Activated naive CD8-positive, alpha-beta T cell (primary cell): ENCODE measurements around the gene SAMSN1.
A peak's percentile ranks its signal among the peaks of the same experiment; 100 is the strongest.

Experiments used
- H3K27ac Mint-ChIP-seq: one replicate; pipeline ENCODE4 v1.8.0; 2021; ENCODE audit warnings: mixed read lengths
- H3K27me3 Mint-ChIP-seq: one replicate; pipeline ENCODE4 v1.8.0; 2021; ENCODE audit warnings: mixed read lengths
- H3K36me3 Mint-ChIP-seq: one replicate; pipeline ENCODE4 v1.8.0; 2021; ENCODE audit warnings: mixed read lengths
- H3K4me1 Mint-ChIP-seq: one replicate; pipeline ENCODE4 v1.8.0; 2021; ENCODE audit warnings: low read depth, mixed read lengths
- H3K4me3 Mint-ChIP-seq: one replicate; pipeline ENCODE4 v1.8.0; 2021; ENCODE audit warnings: mild to moderate bottlenecking, mixed read lengths
- H3K9me3 Mint-ChIP-seq: one replicate; pipeline ENCODE4 v1.8.0; 2021; ENCODE audit warnings: low read depth, mixed read lengths

The SAMSN1 gene

GRCh38 chr21:14545906-14546480, at the start of gene SAMSN1:
Gene SAMSN1, minus strand, starts transcription at chr21:14546315. Its CDS starts 54 bp downstream, at chr21:14546261.
- peaks cover under 1% of the 10 kb centered on the region for H3K9me3 Mint-ChIP-seq
- peak within 1 kb of the TSS; percentile 94 for H3K4me3 Mint-ChIP-seq
- peaks cover 64% of the 10 kb centered on the region for H3K4me1 Mint-ChIP-seq
- H3K27ac Mint-ChIP-seq = peak within 1 kb of the TSS; percentile 92
- no peaks in the 10 kb centered on the region for H3K27me3 Mint-ChIP-seq
- peaks cover 5% of the 10 kb centered on the region for H3K36me3 Mint-ChIP-seq

GRCh38 chr21:14595449-14595848, 49.3 kb upstream of the SAMSN1 start:
- Mint-ChIP-seq H3K4me3 (no peak overlapping the region), H3K4me1 (peaks cover 15% of the 10 kb centered on the region), H3K27me3 (no peaks in the 10 kb centered on the region), H3K36me3 (peaks cover 5% of the 10 kb centered on the region), H3K9me3 (peaks cover 10% of the 10 kb centered on the region), H3K27ac (no peak overlapping the region)

- no peak overlapping the region for H3K27ac Mint-ChIP-seq
- no peaks in the 10 kb centered on the region for H3K27me3 Mint-ChIP-seq
- no peak overlapping the region for H3K4me3 Mint-ChIP-seq
- H3K9me3 Mint-ChIP-seq = peaks cover 10% of the 10 kb centered on the region
- peaks cover 19% of the 10 kb centered on the region for H3K4me1 Mint-ChIP-seq
- peaks cover 5% of the 10 kb centered on the region for H3K36me3 Mint-ChIP-seq
Observed at GRCh38 chr21:14594967-14595366, 48.9 kb upstream of the SAMSN1 start.

GRCh38 chr21:14593230-14593629, 47.1 kb upstream of the SAMSN1 start:
- Mint-ChIP-seq H3K4me1 (peaks cover 24% of the 10 kb centered on the region), H3K4me3 (no peak overlapping the region), H3K36me3 (peaks cover 8% of the 10 kb centered on the region), H3K9me3 (peaks cover 13% of the 10 kb centered on the region), H3K27me3 (no peaks in the 10 kb centered on the region), H3K27ac (no peak overlapping the region)

- Mint-ChIP-seq H3K27ac (no peak overlapping the region), H3K9me3 (peaks cover 13% of the 10 kb centered on the region), H3K27me3 (no peaks in the 10 kb centered on the region), H3K4me3 (no peak overlapping the region), H3K36me3 (peaks cover 8% of the 10 kb centered on the region), H3K4me1 (peaks cover 24% of the 10 kb centered on the region)
Observed at GRCh38 chr21:14592296-14593000, 46.3 kb upstream of the SAMSN1 start.

GRCh38 chr21:14591882-14592281, 45.8 kb upstream of the SAMSN1 start:
- Mint-ChIP-seq H3K4me1 (peaks cover 24% of the 10 kb centered on the region), H3K27me3 (no peaks in the 10 kb centered on the region), H3K4me3 (no peak overlapping the region), H3K27ac (peak overlapping the region; percentile 11), H3K9me3 (peaks cover 10% of the 10 kb centered on the region), H3K36me3 (peaks cover 6% of the 10 kb centered on the region)

- Mint-ChIP-seq H3K4me1 (peaks cover 24% of the 10 kb centered on the region), H3K4me3 (no peak overlapping the region), H3K27ac (peak overlapping the region; percentile 11)
Observed at GRCh38 chr21:14591377-14591776, 45.3 kb upstream of the SAMSN1 start.

GRCh38 chr21:14589855-14590563, 43.9 kb upstream of the SAMSN1 start:
- Mint-ChIP-seq H3K27me3 (no peaks in the 10 kb centered on the region), H3K9me3 (peaks cover 4% of the 10 kb centered on the region), H3K4me3 (peak overlapping the region; percentile 44), H3K4me1 (peaks cover 24% of the 10 kb centered on the region), H3K27ac (peak overlapping the region; percentile 77), H3K36me3 (peaks cover 6% of the 10 kb centered on the region)

More at GRCh38 chr21:14591377-14591776, 45.3 kb upstream of the SAMSN1 start:
- H3K9me3 Mint-ChIP-seq = peaks cover 5% of the 10 kb centered on the region
- peaks cover 6% of the 10 kb centered on the region for H3K36me3 Mint-ChIP-seq
- no peaks in the 10 kb centered on the region for H3K27me3 Mint-ChIP-seq

- Mint-ChIP-seq H3K9me3 (peaks cover 4% of the 10 kb centered on the region), H3K4me3 (no peak overlapping the region), H3K27me3 (no peaks in the 10 kb centered on the region), H3K4me1 (peaks cover 26% of the 10 kb centered on the region), H3K27ac (no peak overlapping the region), H3K36me3 (peaks cover 3% of the 10 kb centered on the region)
Observed at GRCh38 chr21:14587266-14587665, 41.2 kb upstream of the SAMSN1 start.

- Mint-ChIP-seq H3K4me3 (no peak overlapping the region), H3K27me3 (no peaks in the 10 kb centered on the region), H3K9me3 (peaks cover 4% of the 10 kb centered on the region), H3K27ac (no peak overlapping the region), H3K36me3 (peaks cover 3% of the 10 kb centered on the region), H3K4me1 (peaks cover 17% of the 10 kb centered on the region)
Observed at GRCh38 chr21:14585122-14585521, 39.0 kb upstream of the SAMSN1 start.

- Mint-ChIP-seq H3K4me1 (peaks cover 13% of the 10 kb centered on the region), H3K27ac (no peak overlapping the region)
Observed at GRCh38 chr21:14584357-14585095, 38.4 kb upstream of the SAMSN1 start.

GRCh38 chr21:14583629-14584255, 37.6 kb upstream of the SAMSN1 start:
- H3K4me1 Mint-ChIP-seq = peaks cover 12% of the 10 kb centered on the region
- H3K27ac Mint-ChIP-seq = no peak overlapping the region
- H3K4me3 Mint-ChIP-seq = no peak overlapping the region
- peaks cover 4% of the 10 kb centered on the region for H3K9me3 Mint-ChIP-seq
- H3K27me3 Mint-ChIP-seq = no peaks in the 10 kb centered on the region
- H3K36me3 Mint-ChIP-seq = peaks cover 6% of the 10 kb centered on the region

More at GRCh38 chr21:14584357-14585095, 38.4 kb upstream of the SAMSN1 start:
- Mint-ChIP-seq H3K27me3 (no peaks in the 10 kb centered on the region), H3K9me3 (peaks cover 4% of the 10 kb centered on the region), H3K4me3 (no peak overlapping the region), H3K36me3 (peaks cover 6% of the 10 kb centered on the region)

GRCh38 chr21:14582934-14583628, 37.0 kb upstream of the SAMSN1 start:
- Mint-ChIP-seq H3K27ac (no peak overlapping the region), H3K4me3 (no peak overlapping the region), H3K36me3 (peaks cover 3% of the 10 kb centered on the region), H3K27me3 (no peaks in the 10 kb centered on the region), H3K4me1 (peaks cover 12% of the 10 kb centered on the region), H3K9me3 (no peaks in the 10 kb centered on the region)
